ENCODE results near the gene RTN4IP1. TPM values are rescaled to one million over a fixed set of nuclear protein-coding genes. Genes with fewer than 3 reads are reported as not detected.
"Not testable (repeated sequence)": the region's sequence is repeated elsewhere in the genome, so short reads cannot be mapped to it uniquely, and the experiment has no call there.

The RTN4IP1 gene
- total RNA-seq, 4 donors from 2014 or later = 1.6 to 11.1 (median 6.0) TPM

GRCh38 chr6:106556368-106556960, 72.8 kb downstream of the RTN4IP1 start:
- no peak overlapping the region for H3K27ac ChIP-seq
- TF ChIP-seq CTCF (IDR thresholded peaks at IDR 0.05) (peak; percentile 21 to 36 (median 29)), POLR2A (IDR thresholded peaks at IDR 0.05) (no peak)
- intact Hi-C loops (cut with DNase I) = no loop called here
- no peaks in the 10 kb centered on the region for H3K27me3 ChIP-seq
- DNase-seq = no peak
- WGBS, 2 donors = 43 to 53% methylated on average over 3 of the region's 3 CpGs
- peaks cover 0 to 49% (median 16%) of the 10 kb centered on the region in 3 donors for H3K4me1 ChIP-seq
- no peak overlapping the region for H3K4me3 ChIP-seq
- peaks cover 11 to 100% (median 14%) of the 10 kb centered on the region in 3 donors for H3K36me3 ChIP-seq
- no peaks in the 10 kb centered on the region for H3K9me3 ChIP-seq

GRCh38 chr6:106555767-106556166, 73.5 kb downstream of the RTN4IP1 start:
- no peak for DNase-seq
- Histone ChIP-seq H3K4me3 (no peak overlapping the region), H3K27me3 (no peaks in the 10 kb centered on the region), H3K36me3 (peaks cover 11 to 100% (median 14%) of the 10 kb centered on the region in 3 donors), H3K9me3 (no peaks in the 10 kb centered on the region), H3K27ac (no peak overlapping the region), H3K4me1 (peaks cover 0 to 42% (median 10%) of the 10 kb centered on the region in 3 donors)
- intact Hi-C loops (cut with DNase I) = no loop called here
- 55 to 75% methylated on average over 5 of the region's 5 CpGs for WGBS, 2 donors
- no peak for TF ChIP-seq POLR2A (IDR thresholded peaks at IDR 0.05)
- no peak for TF ChIP-seq CTCF (IDR thresholded peaks at IDR 0.05)

GRCh38 chr6:106553440-106553839, 75.9 kb downstream of the RTN4IP1 start:
- no peaks in the 10 kb centered on the region for H3K27me3 ChIP-seq
- peaks cover 0 to 33% (median under 1%) of the 10 kb centered on the region in 3 donors for H3K4me1 ChIP-seq
- TF ChIP-seq POLR2A (IDR thresholded peaks at IDR 0.05) (no peak), CTCF (IDR thresholded peaks at IDR 0.05) (no peak)
- H3K27ac ChIP-seq = peak overlapping the region in 1 of 4 donors; percentile 10
- intact Hi-C loops (cut with DNase I) = no loop called here
- no peak overlapping the region for H3K4me3 ChIP-seq
- DNase-seq = no peak
- H3K36me3 ChIP-seq = peaks cover 12 to 96% (median 15%) of the 10 kb centered on the region in 3 donors
- 96 to 98% methylated on average over 5 of the region's 5 CpGs for WGBS, 2 donors
- H3K9me3 ChIP-seq = no peaks in the 10 kb centered on the region

GRCh38 chr6:106551155-106551554, 78.1 kb downstream of the RTN4IP1 start:
- Histone ChIP-seq H3K4me3 (no peak overlapping the region), H3K36me3 (peaks cover 10 to 85% (median 15%) of the 10 kb centered on the region in 3 donors), H3K27me3 (no peaks in the 10 kb centered on the region), H3K4me1 (peaks cover 0 to 54% (median 21%) of the 10 kb centered on the region in 3 donors), H3K27ac (no peak overlapping the region), H3K9me3 (no peaks in the 10 kb centered on the region)
- WGBS, 2 donors = 96 to 100% methylated on average over 3 of the region's 3 CpGs
- intact Hi-C loops (cut with DNase I) = no loop called here
- no peak for TF ChIP-seq CTCF (IDR thresholded peaks at IDR 0.05)
- TF ChIP-seq POLR2A (IDR thresholded peaks at IDR 0.05) = no peak
- DNase-seq = no peak

GRCh38 chr6:106549521-106549920, 79.8 kb downstream of the RTN4IP1 start:
- DNase-seq = no peak
- intact Hi-C loops (cut with DNase I) = no loop called here
- Histone ChIP-seq H3K27me3 (no peaks in the 10 kb centered on the region), H3K27ac (peak overlapping the region in 2 of 4 donors; percentile 11 to 17), H3K4me3 (no peak overlapping the region), H3K36me3 (peaks cover 8 to 79% (median 14%) of the 10 kb centered on the region in 3 donors), H3K9me3 (no peaks in the 10 kb centered on the region), H3K4me1 (peaks cover 0 to 55% (median 28%) of the 10 kb centered on the region in 3 donors)
- TF ChIP-seq POLR2A (IDR thresholded peaks at IDR 0.05) (no peak), CTCF (IDR thresholded peaks at IDR 0.05) (no peak)
- WGBS, 2 donors = 60 to 73% methylated on average over 1 of the region's 1 CpG

- peak overlapping the region in 2 of 4 donors; percentile 11 to 17 for H3K27ac ChIP-seq
- H3K9me3 ChIP-seq; DNase-seq; intact Hi-C loops (cut with DNase I); H3K27me3 ChIP-seq; H3K4me3 ChIP-seq: not testable (repeated sequence)
- peaks cover 0 to 52% (median 28%) of the 10 kb centered on the region in 3 donors for H3K4me1 ChIP-seq
- WGBS, 2 donors = 100% methylated on average over 1 of the region's 6 CpGs; no CpG with 5 or more reads in 1 of the 2 donors
- H3K36me3 ChIP-seq = peaks cover 8 to 79% (median 9%) of the 10 kb centered on the region in 3 donors
These were observed 80.3 kb downstream of the RTN4IP1 start for GRCh38 chr6:106548926-106549455.
